Fibroblast of villous mesenchyme (primary cell): Measurements from ENCODE around the gene AMACR. TPM values are rescaled to one million over a fixed set of nuclear protein-coding genes. Genes with fewer than 3 reads are reported as not detected.

ENCODE experiments used
- DNase-seq: peaks from one replicate; pipeline ENCODE4 v3.0.0-alpha.2; 2010; ENCODE audit warnings: low read depth
- H3K4me3 ChIP-seq: 2 replicates; pipeline ENCODE4 v1.5.1; 2011; ENCODE audit warnings: low read depth, mild to moderate bottlenecking, low read length
- CTCF ChIP-seq: IDR thresholded peaks from 2 replicates; pipeline ENCODE4 v1.5.1; 2012; ENCODE audit warnings: low read depth, mild to moderate bottlenecking, low read length; ENCODE audit not compliant: insufficient read depth
- total RNA-seq: library from RNA; depleted of rRNA; stranded (reverse); fragments of >200 nt; gene quantifications from 2 replicates; pipeline ENCODE4 v1.2.3, GENCODE V29; 2012

The AMACR gene
- total RNA-seq, 1 donor: 17.7 TPM

DNA sequence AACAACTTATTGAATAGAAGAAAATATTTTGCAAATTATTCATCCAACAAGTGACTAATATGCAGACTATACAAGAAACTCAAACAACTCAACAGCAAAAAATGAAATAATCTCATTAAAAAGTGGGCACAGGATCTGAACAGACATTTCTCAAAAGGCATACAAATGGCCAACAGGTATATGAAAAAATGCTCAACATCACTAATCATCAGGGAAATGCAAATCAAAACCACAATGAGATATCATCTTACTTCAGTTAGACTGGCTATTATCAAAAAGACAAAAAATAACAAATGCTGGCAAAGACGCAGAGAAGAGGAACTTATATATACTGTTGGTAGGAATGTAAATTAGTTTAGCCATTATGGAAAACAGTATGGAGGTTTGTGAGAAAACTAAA is 1.8 kb upstream of the AMACR start:
- no peak for DNase-seq
- H3K4me3 ChIP-seq: no peak overlapping the region
- no peak for TF ChIP-seq CTCF

GRCh38 chr5:34008802-34009201 is 952 bp upstream of the AMACR start:
- no peak for DNase-seq
- TF ChIP-seq CTCF: no peak
- peak overlapping the region; percentile 76 for H3K4me3 ChIP-seq

- H3K4me3 ChIP-seq: peak overlapping the region; percentile 76
- no peak for TF ChIP-seq CTCF
- no peak for DNase-seq
These were observed 639 bp downstream of the AMACR start for GRCh38 chr5:34007201-34007620.

GRCh38 chr5:34005681-34006080 is 2.2 kb downstream of the AMACR start:
- DNase-seq: no peak
- TF ChIP-seq CTCF: no peak
- H3K4me3 ChIP-seq: no peak overlapping the region

GRCh38 chr5:34005211-34005610 is 2.6 kb downstream of the AMACR start:
- DNase-seq: no peak
- no peak for TF ChIP-seq CTCF

GRCh38 chr5:34003941-34004340 is 3.9 kb downstream of the AMACR start:
- DNase-seq: no peak
- H3K4me3 ChIP-seq: no peak overlapping the region
- TF ChIP-seq CTCF: no peak

More at GRCh38 chr5:34005211-34005610, 2.6 kb downstream of the AMACR start:
- H3K4me3 ChIP-seq: no peak overlapping the region

- no peak for TF ChIP-seq CTCF
- no peak for DNase-seq
These were observed 5.1 kb downstream of the AMACR start for GRCh38 chr5:34002629-34003328.

More at GRCh38 chr5:34002629-34003328, 5.1 kb downstream of the AMACR start:
- H3K4me3 ChIP-seq: no peak overlapping the region
